Hepatocyte (in vitro differentiated cells): Measurements from ENCODE around the gene C1orf198.

Source experiments
- CTCF ChIP-seq: fragments of 200-600 bp; sonication (generic); IDR thresholded peaks from 2 replicates; pipeline ENCODE4 v1.5.1; 2016; ENCODE audit warnings: antibody characterized with exemption, mild to moderate bottlenecking; ENCODE audit not compliant: poor library complexity
- EZH2 ChIP-seq: fragments of 200-600 bp; sonication (generic); IDR thresholded peaks from 2 replicates; pipeline ENCODE4 v1.6.1; 2016; ENCODE audit warnings: antibody characterized with exemption, mild to moderate bottlenecking, borderline replicate concordance

GRCh38 chr1:230836793-230837192, 31.5 kb downstream of the C1orf198 start:
- no peak for TF ChIP-seq CTCF
- no peak for TF ChIP-seq EZH2
